Stimulated activated naive CD8-positive, alpha-beta T cell treated with anti-CD3 and anti-CD28 coated beads, Interleukin-15, amount 100 ng/mL, for 72 hours (primary cell): Measurements from ENCODE around the gene CMIP.

ENCODE experiments used
- ATAC-seq: fragments of 150-1000 bp; cut with Tn5 transposase; 2 replicates; pipeline ENCODE4 v1.10.0; 2021; ENCODE audit warnings: mild to moderate bottlenecking, moderate library complexity
- DNase-seq, 2 donors: peaks; one replicate each; pipeline ENCODE4 v3.0.0; 2021 to 2022
- H3K27ac Mint-ChIP-seq, 2 donors: one replicate each; pipeline ENCODE4 v1.8.0; 2022; ENCODE audit warnings: mild to moderate bottlenecking in 2 of 2, mixed read lengths in 2 of 2, moderate library complexity in 2 of 2
- H3K27me3 Mint-ChIP-seq: one replicate; pipeline ENCODE4 v1.8.0; 2022; ENCODE audit warnings: mixed read lengths
- H3K4me1 Mint-ChIP-seq: one replicate; pipeline ENCODE4 v1.8.0; 2022; ENCODE audit warnings: mild to moderate bottlenecking, mixed read lengths
- H3K4me3 Mint-ChIP-seq, 2 donors: one replicate each; pipeline ENCODE4 v1.8.0; 2022; ENCODE audit warnings: mild to moderate bottlenecking in 2 of 2, mixed read lengths in 2 of 2, moderate library complexity in 1 of 2
- H3K9me3 Mint-ChIP-seq, 2 donors: one replicate each; pipeline ENCODE4 v1.8.0; 2022; ENCODE audit warnings: mixed read lengths in 2 of 2

CMIP gene

GRCh38 chr16:81608523-81609209 is 164.1 kb downstream of the CMIP start:
- DNase-seq (no peak), ATAC-seq (no peak)
- Mint-ChIP-seq H3K9me3 (no peaks in the 10 kb centered on the region), H3K27me3 (no peaks in the 10 kb centered on the region), H3K4me1 (no peaks in the 10 kb centered on the region), H3K27ac (peak overlapping the region; percentile 17 to 39), H3K4me3 (no peak overlapping the region)

GRCh38 chr16:81609323-81609892 is 164.8 kb downstream of the CMIP start:
- no peak for ATAC-seq

GRCh38 chr16:81610144-81610842 is 165.7 kb downstream of the CMIP start:
- Mint-ChIP-seq H3K9me3 (no peaks in the 10 kb centered on the region), H3K27me3 (no peaks in the 10 kb centered on the region), H3K27ac (no peak overlapping the region), H3K4me3 (no peak overlapping the region), H3K4me1 (no peaks in the 10 kb centered on the region)
- DNase-seq = no peak
- ATAC-seq = peak; percentile 26

More at GRCh38 chr16:81609323-81609892, 164.8 kb downstream of the CMIP start:
- Mint-ChIP-seq H3K27me3 (no peaks in the 10 kb centered on the region), H3K4me1 (no peaks in the 10 kb centered on the region), H3K4me3 (no peak overlapping the region), H3K9me3 (no peaks in the 10 kb centered on the region), H3K27ac (peak overlapping the region; percentile 8 to 43)
- DNase-seq = no peak

GRCh38 chr16:81610936-81611335 is 166.3 kb downstream of the CMIP start:
- DNase-seq (no peak), ATAC-seq (no peak)
- H3K9me3 Mint-ChIP-seq = no peaks in the 10 kb centered on the region
- H3K27ac Mint-ChIP-seq = no peak overlapping the region
- no peak overlapping the region for H3K4me3 Mint-ChIP-seq
- no peaks in the 10 kb centered on the region for H3K27me3 Mint-ChIP-seq
- H3K4me1 Mint-ChIP-seq = no peaks in the 10 kb centered on the region

GRCh38 chr16:81611721-81612120 is 167.1 kb downstream of the CMIP start:
- Mint-ChIP-seq H3K27ac (peak overlapping the region in 1 of 2 donors; percentile 83), H3K9me3 (no peaks in the 10 kb centered on the region), H3K27me3 (no peaks in the 10 kb centered on the region), H3K4me1 (no peaks in the 10 kb centered on the region), H3K4me3 (no peak overlapping the region)
- DNase-seq (no peak), ATAC-seq (no peak)

- ATAC-seq (no peak), DNase-seq (no peak)
- Mint-ChIP-seq H3K9me3 (no peaks in the 10 kb centered on the region), H3K27ac (no peak overlapping the region), H3K27me3 (no peaks in the 10 kb centered on the region), H3K4me3 (no peak overlapping the region), H3K4me1 (no peaks in the 10 kb centered on the region)
These were observed 167.9 kb downstream of the CMIP start for GRCh38 chr16:81612351-81613163.

GRCh38 chr16:81614171-81614570 is 169.6 kb downstream of the CMIP start:
- Mint-ChIP-seq H3K4me1 (no peaks in the 10 kb centered on the region), H3K4me3 (no peak overlapping the region), H3K27ac (no peak overlapping the region), H3K9me3 (no peaks in the 10 kb centered on the region), H3K27me3 (no peaks in the 10 kb centered on the region)
- ATAC-seq (no peak), DNase-seq (no peak)

GRCh38 chr16:81614654-81615359 is 170.2 kb downstream of the CMIP start:
- no peaks in the 10 kb centered on the region for H3K27me3 Mint-ChIP-seq
- ATAC-seq = no peak
- no peaks in the 10 kb centered on the region for H3K9me3 Mint-ChIP-seq
- H3K27ac Mint-ChIP-seq = no peak overlapping the region
- no peaks in the 10 kb centered on the region for H3K4me1 Mint-ChIP-seq
- H3K4me3 Mint-ChIP-seq = no peak overlapping the region
- DNase-seq = no peak

GRCh38 chr16:81615411-81615810 is 170.8 kb downstream of the CMIP start:
- Mint-ChIP-seq H3K4me3 (no peak overlapping the region), H3K4me1 (no peaks in the 10 kb centered on the region), H3K9me3 (no peaks in the 10 kb centered on the region), H3K27me3 (no peaks in the 10 kb centered on the region), H3K27ac (no peak overlapping the region)
- ATAC-seq (no peak), DNase-seq (no peak)

- no peak for ATAC-seq
- no peak overlapping the region for H3K4me3 Mint-ChIP-seq
- no peak for DNase-seq
- no peaks in the 10 kb centered on the region for H3K27me3 Mint-ChIP-seq
- H3K27ac Mint-ChIP-seq = peak overlapping the region in 1 of 2 donors; percentile 9
- no peaks in the 10 kb centered on the region for H3K4me1 Mint-ChIP-seq
- no peaks in the 10 kb centered on the region for H3K9me3 Mint-ChIP-seq
These were observed 171.2 kb downstream of the CMIP start for GRCh38 chr16:81615833-81616232.

GRCh38 chr16:81616321-81617020 is 171.9 kb downstream of the CMIP start:
- ATAC-seq = peak; percentile 97
- Mint-ChIP-seq H3K9me3 (no peaks in the 10 kb centered on the region), H3K4me3 (peak overlapping the region; percentile 73 to 78), H3K27me3 (no peaks in the 10 kb centered on the region), H3K4me1 (no peaks in the 10 kb centered on the region), H3K27ac (peak overlapping the region; percentile 72 to 90)
- peak; percentile 58 to 84 for DNase-seq

GRCh38 chr16:81617021-81617346 is 172.4 kb downstream of the CMIP start:
- H3K4me3 Mint-ChIP-seq = peak overlapping the region; percentile 73 to 78
- ATAC-seq (no peak), DNase-seq (no peak)
- no peaks in the 10 kb centered on the region for H3K9me3 Mint-ChIP-seq
- H3K4me1 Mint-ChIP-seq = no peaks in the 10 kb centered on the region
- H3K27me3 Mint-ChIP-seq = no peaks in the 10 kb centered on the region
- H3K27ac Mint-ChIP-seq = peak overlapping the region; percentile 72 to 90

- H3K4me3 Mint-ChIP-seq = no peak overlapping the region
- no peaks in the 10 kb centered on the region for H3K4me1 Mint-ChIP-seq
- no peaks in the 10 kb centered on the region for H3K27me3 Mint-ChIP-seq
- no peak for ATAC-seq
- DNase-seq = no peak
- peak overlapping the region in 1 of 2 donors; percentile 52 for H3K27ac Mint-ChIP-seq
- H3K9me3 Mint-ChIP-seq = no peaks in the 10 kb centered on the region
These were observed 173.6 kb downstream of the CMIP start for GRCh38 chr16:81618187-81618586.

GRCh38 chr16:81618661-81619060 is 174.1 kb downstream of the CMIP start:
- Mint-ChIP-seq H3K27ac (peak overlapping the region; percentile 4 to 52), H3K4me3 (no peak overlapping the region), H3K9me3 (no peaks in the 10 kb centered on the region), H3K4me1 (peaks cover 3% of the 10 kb centered on the region), H3K27me3 (no peaks in the 10 kb centered on the region)
- DNase-seq (no peak), ATAC-seq (no peak)

GRCh38 chr16:81620029-81620428 is 175.4 kb downstream of the CMIP start:
- Mint-ChIP-seq H3K4me3 (no peak overlapping the region), H3K27ac (peak overlapping the region; percentile 4 to 49)
- no peak for DNase-seq

More at GRCh38 chr16:81620029-81620428, 175.4 kb downstream of the CMIP start:
- no peak for ATAC-seq
- peaks cover 11% of the 10 kb centered on the region for H3K4me1 Mint-ChIP-seq
- H3K27me3 Mint-ChIP-seq = no peaks in the 10 kb centered on the region
- no peaks in the 10 kb centered on the region for H3K9me3 Mint-ChIP-seq
